Spleen (tissue), 11 donors: ENCODE data around the gene APOA1. TPM values are rescaled to one million over a fixed set of nuclear protein-coding genes. Genes with fewer than 3 reads are reported as not detected.

ENCODE experiments used
- DNase-seq: peaks from one replicate; pipeline ENCODE4 v3.0.0-alpha.2; 2020
- H3K27ac ChIP-seq, 8 donors: fragments of 200-600 bp; sonication (generic) in 7 of 8; 1 replicate in 4 of 8; 2 replicates in 4 of 8; pipeline versions ENCODE4 v1.5.0 to v1.8.0; 2016 to 2021; ENCODE audit warnings: inconsistent platforms in 4 of 8, mild to moderate bottlenecking in 4 of 8, moderate library complexity in 1 of 8
- H3K27me3 ChIP-seq, 7 donors: fragments of 200-600 bp; sonication (generic) in 6 of 7; replicated peaks in 1 of 7; 1 replicate in 4 of 7; 2 replicates in 3 of 7; pipeline versions ENCODE4 v1.5.0 to v1.8.0; 2016 to 2021; ENCODE audit warnings: inconsistent platforms in 3 of 7, mild to moderate bottlenecking in 1 of 7
- H3K36me3 ChIP-seq, 6 donors: fragments of 200-600 bp; sonication (generic) in 5 of 6; 1 replicate in 4 of 6; 2 replicates in 2 of 6; pipeline versions ENCODE4 v1.5.0 to v1.8.0; 2016 to 2021; ENCODE audit warnings: inconsistent platforms in 2 of 6
- H3K4me1 ChIP-seq, 6 donors: fragments of 200-600 bp; sonication (generic) in 5 of 6; 1 replicate in 3 of 6; 2 replicates in 3 of 6; pipeline versions ENCODE4 v1.5.0 to v1.8.0; 2016 to 2021; ENCODE audit warnings: inconsistent platforms in 3 of 6
- H3K4me3 ChIP-seq, 8 donors: fragments of 200-600 bp; sonication (generic) in 7 of 8; 1 replicate in 4 of 8; 2 replicates in 4 of 8; pipeline versions ENCODE4 v1.5.0 to v1.8.0; 2016 to 2021; ENCODE audit warnings: inconsistent platforms in 4 of 8, mild to moderate bottlenecking in 4 of 8, moderate library complexity in 2 of 8
- H3K9me3 ChIP-seq, 8 donors: fragments of 200-600 bp; sonication (generic) in 7 of 8; 1 replicate in 4 of 8; 2 replicates in 4 of 8; pipeline versions ENCODE4 v1.5.0 to v1.8.0; 2016 to 2021; ENCODE audit warnings: inconsistent platforms in 4 of 8
- CTCF ChIP-seq, 11 experiments: fragments of 200-600 bp in 7 of 11; fragments of 450-650 bp in 4 of 11; sonication (generic) in 4 of 11; IDR thresholded peaks in 8 of 11; conservative IDR thresholded peaks in 3 of 11; 1 replicate in 7 of 11; 2 replicates in 4 of 11; pipeline versions ENCODE4 v1.4.0 to v1.8.0; 2016 to 2021; ENCODE audit warnings: antibody characterized with exemption in 11 of 11, inconsistent platforms in 4 of 11, mild to moderate bottlenecking in 1 of 11
- POLR2A ChIP-seq, 3 donors: fragments of 450-650 bp; IDR thresholded peaks; one replicate each; pipeline ENCODE4 v1.5.1; 2017; ENCODE audit warnings: antibody characterized with exemption in 3 of 3, mild to moderate bottlenecking in 1 of 3
- POLR2AphosphoS5 ChIP-seq, 3 donors: sonication (generic); formaldehyde crosslinking; IDR thresholded peaks; one replicate each; pipeline ENCODE4 v1.5.1; 2017; ENCODE audit warnings: antibody characterized with exemption in 3 of 3
- WGBS, 5 donors: extraction: QIAGEN DNeasy Blood & Tissue Kit in 3 of 5; methylation state at CpG; one replicate each; pipeline versions ENCODE4 v1.1.5 to v1.1.7; 2013 to 2018; 5-methylcytosine and 5-hydroxymethylcytosine counted together
- intact Hi-C: fragments of 100-400 bp; cut with DNase I; formaldehyde crosslinking; loops from one replicate; pipeline ENCODE4 v1.15.0; 2023; ENCODE audit warnings: low total_unique reads
- polyA plus RNA-seq, 3 donors: library from polyadenylated mRNA; stranded (reverse); fragments of 200-250 nt; gene quantifications; one replicate each; pipeline ENCODE4 v1.2.1, GENCODE V29; 2013
- total RNA-seq, 7 donors: library from RNA; depleted of rRNA in 3 of 7; stranded (reverse); fragments of >200 nt in 3 of 7; fragmentation: NEBNext Ultra II Directional in 4 of 7; extraction: Animal tissue kit (Norgen Biotek cat#: 25700) in 4 of 7; gene quantifications; one replicate each; pipeline versions ENCODE4 v1.1.0 to v1.2.1, GENCODE V29; 2016 to 2021
- donor health status: healthy with polysubstance abuse.
- donor health status: DM: no; HTN: no; CAD: no; lungs with moderate emphysema.
- donor health status: DM: no; HTN: no; CAD: no.
- donor health status: Bipolar disorder and iron deficiency.
- donor health status: healthy.
- donor health status: DM: no; HTN: no; CAD: no.
- donor health status: DM: yes; HTN: yes; CAD: no.

Gene APOA1
- total and polyA plus RNA-seq, 10 donors, result 0.44 to 3.3 (median 1.5) TPM; not detected in 2

GRCh38 chr11:116788534-116788933 is 48.9 kb downstream of the APOA1 start:
- peaks cover 0 to 33% (median 27%) of the 10 kb centered on the region in 6 donors for H3K36me3 ChIP-seq
- H3K27me3 ChIP-seq, result peaks cover 0 to 19% (median 0%) of the 10 kb centered on the region in 7 donors
- no peak for DNase-seq
- H3K4me3 ChIP-seq, result peak overlapping the region in 7 of 8 donors; percentile 86 to 99 (median 96)
- H3K4me1 ChIP-seq, result peaks cover 14 to 50% (median 35%) of the 10 kb centered on the region in 6 donors
- peak overlapping the region in 7 of 8 donors; percentile 66 to 92 (median 89) for H3K27ac ChIP-seq
- H3K9me3 ChIP-seq, result no peaks in the 10 kb centered on the region
- intact Hi-C loops, result no loop called here
- TF ChIP-seq CTCF (IDR thresholded peaks at IDR 0.05 in 8 of 11, conservative IDR thresholded peaks at IDR 0.05 in 3 of 11) (no peak), POLR2AphosphoS5 (IDR thresholded peaks at IDR 0.05) (no peak), POLR2A (IDR thresholded peaks at IDR 0.05) (no peak)
- WGBS, 5 donors, result 56 to 75% (median 64%) methylated on average over 4 of the region's 4 CpGs

- DNase-seq, result peak; percentile 96
- peaks cover 0 to 39% (median 33%) of the 10 kb centered on the region in 6 donors for H3K36me3 ChIP-seq
- intact Hi-C loops, result no loop called here
- no peaks in the 10 kb centered on the region for H3K9me3 ChIP-seq
- peak within 1 kb of the TSS; percentile 86 to 99 (median 96) for H3K4me3 ChIP-seq
- TF ChIP-seq CTCF (IDR thresholded peaks at IDR 0.05 in 8 of 11, conservative IDR thresholded peaks at IDR 0.05 in 3 of 11) (peak in 4 of 11 experiments; percentile 18 to 25 (median 21)), POLR2AphosphoS5 (IDR thresholded peaks at IDR 0.05) (peak; percentile 87 to 90 (median 89)), POLR2A (IDR thresholded peaks at IDR 0.05) (peak in 1 of 3 donors; percentile 29)
- H3K4me1 ChIP-seq, result peaks cover 14 to 50% (median 35%) of the 10 kb centered on the region in 6 donors
- peaks cover 0 to 19% (median 0%) of the 10 kb centered on the region in 7 donors for H3K27me3 ChIP-seq
- 1 to 2% (median 1%) methylated on average over 19 to 56 of the region's 56 CpGs for WGBS, 5 donors
- H3K27ac ChIP-seq, result peak within 1 kb of the TSS; percentile 66 to 92 (median 88)
Measured at GRCh38 chr11:116787786-116788486, 49.5 kb downstream of the APOA1 start, which contains the start of gene ZPR1. ZPR1 (minus strand) TSS chr11:116788023; CDS start chr11:116787990, 33 bp downstream.

GRCh38 chr11:116787436-116787785 is 50.0 kb downstream of the APOA1 start:
- 0 to 1% (median 1%) methylated on average over 10 to 15 of the region's 15 CpGs for WGBS, 5 donors
- peaks cover 14 to 50% (median 35%) of the 10 kb centered on the region in 6 donors for H3K4me1 ChIP-seq
- H3K27ac ChIP-seq, result peak overlapping the region; percentile 66 to 92 (median 88)

More at GRCh38 chr11:116787436-116787785, 50.0 kb downstream of the APOA1 start:
- H3K36me3 ChIP-seq, result peaks cover 0 to 44% (median 38%) of the 10 kb centered on the region in 6 donors
- intact Hi-C loops, result no loop called here
- TF ChIP-seq POLR2AphosphoS5 (IDR thresholded peaks at IDR 0.05) (no peak), CTCF (IDR thresholded peaks at IDR 0.05 in 8 of 11, conservative IDR thresholded peaks at IDR 0.05 in 3 of 11) (no peak), POLR2A (IDR thresholded peaks at IDR 0.05) (no peak)
- no peaks in the 10 kb centered on the region for H3K9me3 ChIP-seq
- H3K27me3 ChIP-seq, result peaks cover 0 to 19% (median 0%) of the 10 kb centered on the region in 7 donors
- H3K4me3 ChIP-seq, result peak overlapping the region; percentile 86 to 99 (median 96)
- DNase-seq, result no peak
